PC-9 (cell line): ENCODE data around the gene S100PBP. TPM values are rescaled to one million over a fixed set of nuclear protein-coding genes. Genes with fewer than 3 reads are reported as not detected.

Source experiments
- BruUV-seq: library from RNA; stranded (reverse); fragments of 400-500 nt; replicated peaks from 2 replicates; lab custom pipeline; 2021; lab: Mats Ljungman, UMichigan
- CTCF ChIA-PET: fragments of 300-600 bp; sonication (Branson Sonifier 250); formaldehyde crosslinking; loops from one replicate; lab custom pipeline; 2022; ENCODE audit warnings: antibody characterized with exemption; lab: Charles Lee
- POLR2A ChIA-PET: fragments of 300-600 bp; sonication (Branson Sonifier 250); formaldehyde crosslinking; loops from one replicate; lab custom pipeline; 2022; ENCODE audit warnings: antibody characterized with exemption; ENCODE audit not compliant: unreplicated experiment; lab: Charles Lee
- DNase-seq, 2 experiments: peaks; one replicate each; pipeline versions ENCODE4 v3.0.0 to v3.0.0-alpha.2; 2015 to 2022; ENCODE audit warnings: mixed read lengths in 1 of 2
- H2AFZ ChIP-seq: fragments of 200-600 bp; sonication (generic); 2 replicates; pipeline ENCODE4 v1.8.1; 2017; ENCODE audit warnings: antibody characterized with exemption
- H3F3A ChIP-seq: fragments of 200-600 bp; sonication (generic); 2 replicates; pipeline ENCODE4 v1.8.1; 2017; ENCODE audit warnings: antibody characterized with exemption, mild to moderate bottlenecking, low read depth; ENCODE audit not compliant: insufficient read depth
- H3K27ac ChIP-seq: fragments of 200-600 bp; sonication (generic); 2 replicates; pipeline ENCODE4 v1.6.1; 2016; ENCODE audit warnings: mixed run types
- H3K27me3 ChIP-seq: fragments of 200-600 bp; sonication (generic); 2 replicates; pipeline ENCODE4 v1.6.1; 2016; ENCODE audit warnings: low read depth, mixed run types; ENCODE audit not compliant: insufficient read depth
- H3K36me3 ChIP-seq: fragments of 200-600 bp; sonication (generic); 2 replicates; pipeline ENCODE4 v1.6.1; 2016; ENCODE audit warnings: low read depth, mixed run types
- H3K4me1 ChIP-seq: fragments of 200-600 bp; sonication (generic); replicated peaks from 2 replicates; pipeline ENCODE4 v1.6.1; 2016; ENCODE audit warnings: mixed run types; ENCODE audit not compliant: insufficient read depth
- H3K4me2 ChIP-seq: fragments of 200-600 bp; sonication (generic); 2 replicates; pipeline ENCODE4 v1.6.1; 2017; ENCODE audit warnings: mixed run types
- H3K4me3 ChIP-seq: fragments of 200-600 bp; sonication (generic); 2 replicates; pipeline ENCODE4 v1.6.1; 2016; ENCODE audit warnings: mixed run types
- H3K79me2 ChIP-seq: fragments of 200-600 bp; sonication (generic); 2 replicates; pipeline ENCODE4 v1.6.1; 2017; ENCODE audit warnings: low read depth, mixed run types
- H3K9me2 ChIP-seq: fragments of 200-600 bp; sonication (generic); 2 replicates; pipeline ENCODE4 v1.8.1; 2017; ENCODE audit warnings: mild to moderate bottlenecking; ENCODE audit not compliant: insufficient read depth
- H3K9me3 ChIP-seq: fragments of 200-600 bp; sonication (generic); 2 replicates; pipeline ENCODE4 v1.8.1; 2016; ENCODE audit warnings: low read depth; ENCODE audit not compliant: insufficient read depth
- H4K20me1 ChIP-seq: fragments of 200-600 bp; sonication (generic); 2 replicates; pipeline ENCODE4 v1.8.1; 2017; ENCODE audit not compliant: insufficient read depth
- EZH2 ChIP-seq: fragments of 200-600 bp; sonication (generic); IDR thresholded peaks from 2 replicates; pipeline ENCODE4 v1.8.0; 2017; ENCODE audit warnings: antibody characterized with exemption, low read depth
- intact Hi-C: fragments of 100-400 bp; cut with micrococcal nuclease; formaldehyde crosslinking; loops from one replicate; pipeline ENCODE4 v1.10.0; 2022; ENCODE audit not compliant: unreplicated experiment
- total RNA-seq: library from RNA; stranded (reverse); gene quantifications from 2 replicates; pipeline ENCODE4 v1.2.3, GENCODE V29; 2021
- TF ChIP-seq, protein P1 (sequence below): fragments of 200-600 bp; sonication (generic); conservative IDR thresholded peaks from 2 replicates; pipeline ENCODE4 v1.6.1; 2017; ENCODE audit warnings: mixed run types, antibody characterized with exemption, mild to moderate bottlenecking, moderate library complexity

Gene S100PBP
- total RNA-seq, 1 experiment from 2014 or later = 42.4 TPM

GRCh38 chr1:32873484-32873883 lies 56.0 kb downstream of the S100PBP start:
- Histone ChIP-seq H4K20me1 (no peaks in the 10 kb centered on the region), H3K4me2 (no peak overlapping the region), H2AFZ (no peak overlapping the region), H3F3A (peaks cover 21% of the 10 kb centered on the region; the same call in 1 of the 2 replicates), H3K4me1 (no peaks in the 10 kb centered on the region), H3K27ac (no peak overlapping the region), H3K79me2 (no peaks in the 10 kb centered on the region), H3K36me3 (no peaks in the 10 kb centered on the region), H3K9me3 (no peaks in the 10 kb centered on the region), H3K4me3 (no peak overlapping the region), H3K9me2 (no peaks in the 10 kb centered on the region), H3K27me3 (peaks cover 19% of the 10 kb centered on the region)
- POLR2A ChIA-PET = no interaction called here
- TF ChIP-seq EZH2 = no peak
- TF ChIP-seq, protein P1, sequence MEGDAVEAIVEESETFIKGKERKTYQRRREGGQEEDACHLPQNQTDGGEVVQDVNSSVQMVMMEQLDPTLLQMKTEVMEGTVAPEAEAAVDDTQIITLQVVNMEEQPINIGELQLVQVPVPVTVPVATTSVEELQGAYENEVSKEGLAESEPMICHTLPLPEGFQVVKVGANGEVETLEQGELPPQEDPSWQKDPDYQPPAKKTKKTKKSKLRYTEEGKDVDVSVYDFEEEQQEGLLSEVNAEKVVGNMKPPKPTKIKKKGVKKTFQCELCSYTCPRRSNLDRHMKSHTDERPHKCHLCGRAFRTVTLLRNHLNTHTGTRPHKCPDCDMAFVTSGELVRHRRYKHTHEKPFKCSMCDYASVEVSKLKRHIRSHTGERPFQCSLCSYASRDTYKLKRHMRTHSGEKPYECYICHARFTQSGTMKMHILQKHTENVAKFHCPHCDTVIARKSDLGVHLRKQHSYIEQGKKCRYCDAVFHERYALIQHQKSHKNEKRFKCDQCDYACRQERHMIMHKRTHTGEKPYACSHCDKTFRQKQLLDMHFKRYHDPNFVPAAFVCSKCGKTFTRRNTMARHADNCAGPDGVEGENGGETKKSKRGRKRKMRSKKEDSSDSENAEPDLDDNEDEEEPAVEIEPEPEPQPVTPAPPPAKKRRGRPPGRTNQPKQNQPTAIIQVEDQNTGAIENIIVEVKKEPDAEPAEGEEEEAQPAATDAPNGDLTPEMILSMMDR = no peak
- CTCF ChIA-PET = interaction anchor here (0.6 kb wide), 1 partner anchor 56 kb away, joined by 3 read pairs; no protein-coding TSS in a partner anchor
- no TSS peak for BruUV-seq
- intact Hi-C loops = loop anchor here (2.0 to 10.0 kb wide), 3 partner anchors 353 to 601 kb away; partner anchors contain the start of gene ZSCAN20
- DNase-seq = no peak

GRCh38 chr1:32874860-32875752 lies 57.7 kb downstream of the S100PBP start:
- Histone ChIP-seq H3K9me2 (no peaks in the 10 kb centered on the region), H3K4me3 (no peak overlapping the region), H2AFZ (no peak overlapping the region), H3K36me3 (no peaks in the 10 kb centered on the region), H3K27me3 (peaks cover 17% of the 10 kb centered on the region), H3K9me3 (no peaks in the 10 kb centered on the region), H3F3A (peaks cover 21% of the 10 kb centered on the region; the same call in 1 of the 2 replicates), H3K79me2 (no peaks in the 10 kb centered on the region), H3K27ac (no peak overlapping the region), H4K20me1 (no peaks in the 10 kb centered on the region), H3K4me1 (no peaks in the 10 kb centered on the region), H3K4me2 (no peak overlapping the region)
- no peak for DNase-seq
- intact Hi-C loops = loop anchor here (10.0 kb wide), 2 partner anchors 430 to 600 kb away; partner anchors contain the start of gene ZSCAN20
- CTCF ChIA-PET = interaction anchor here (0.8 kb wide), 1 partner anchor 211 kb away, joined by 8 read pairs; no protein-coding TSS in a partner anchor
- BruUV-seq = no TSS peak
- POLR2A ChIA-PET = no interaction called here
- TF ChIP-seq, protein P1 = no peak
- no peak for TF ChIP-seq EZH2

DNA sequence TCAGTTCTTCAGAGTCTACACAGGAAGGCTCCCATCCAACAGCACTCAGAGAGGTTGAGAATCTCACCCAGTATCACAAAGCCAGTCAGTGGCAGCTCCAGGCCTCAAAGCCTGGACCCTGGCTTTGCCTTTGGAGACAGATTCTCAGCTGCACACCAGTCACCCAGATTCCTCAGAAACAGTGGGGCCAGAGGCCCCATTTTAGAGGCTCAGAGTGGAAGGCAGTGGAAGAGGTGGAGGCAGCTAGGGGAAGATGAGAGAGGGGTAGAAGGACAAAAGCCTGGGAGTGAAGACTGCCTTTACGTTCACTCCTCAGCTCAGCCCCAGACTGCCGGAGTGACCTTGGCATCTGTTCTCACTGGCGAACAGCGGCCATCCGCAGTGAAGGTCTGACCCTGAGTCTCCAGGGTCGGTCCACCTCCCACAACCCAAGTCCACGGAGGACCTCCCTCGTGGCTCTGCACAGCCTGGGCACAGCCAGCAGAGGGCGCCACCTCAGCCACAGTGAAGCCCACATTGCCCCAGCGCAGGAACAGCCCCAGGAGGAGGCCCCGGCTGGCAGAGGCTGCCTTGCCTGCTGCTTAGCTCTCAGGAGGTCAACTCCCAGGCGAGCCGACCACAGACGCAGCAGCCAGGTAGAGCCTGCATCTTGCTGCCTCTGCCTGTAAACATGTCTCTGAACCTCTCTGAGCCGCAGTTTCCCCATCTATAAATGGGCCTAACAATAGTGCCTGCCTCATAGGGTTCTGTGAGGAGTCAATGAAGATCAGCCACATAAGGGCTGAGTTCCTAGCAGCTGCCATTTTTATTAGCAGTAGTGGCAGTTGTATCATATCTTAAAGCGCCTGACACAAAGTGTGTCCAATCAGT lies 59.1 kb downstream of the S100PBP start:
- H3F3A ChIP-seq = peaks cover 15% of the 10 kb centered on the region; the same call in 1 of the 2 replicates
- H2AFZ ChIP-seq = no peak overlapping the region
- peak in 1 of 2 experiments; percentile 61 for DNase-seq
- no peaks in the 10 kb centered on the region for H3K9me2 ChIP-seq
- H4K20me1 ChIP-seq = no peaks in the 10 kb centered on the region
- no TSS peak for BruUV-seq
- no peak overlapping the region for H3K4me2 ChIP-seq
- no peak overlapping the region for H3K27ac ChIP-seq
- no peaks in the 10 kb centered on the region for H3K79me2 ChIP-seq
- POLR2A ChIA-PET = no interaction called here
- TF ChIP-seq, protein P1 = peak; percentile 91
- TF ChIP-seq EZH2 = no peak
- intact Hi-C loops = loop anchor here (1.0 to 10.0 kb wide), 3 partner anchors 210 to 598 kb away; partner anchors contain the start of gene ZSCAN20
- CTCF ChIA-PET = interaction anchor here (0.5 to 0.8 kb wide), 6 partner anchors 71 to 463 kb away, joined by 3 to 8 read pairs (median 3); no protein-coding TSS in a partner anchor
- no peaks in the 10 kb centered on the region for H3K36me3 ChIP-seq
- H3K27me3 ChIP-seq = peaks cover 6% of the 10 kb centered on the region; the same call in 1 of the 2 replicates
- no peaks in the 10 kb centered on the region for H3K4me1 ChIP-seq
- no peaks in the 10 kb centered on the region for H3K9me3 ChIP-seq
- no peak overlapping the region for H3K4me3 ChIP-seq
